ENCODE results near the gene MED12L.

DNA sequence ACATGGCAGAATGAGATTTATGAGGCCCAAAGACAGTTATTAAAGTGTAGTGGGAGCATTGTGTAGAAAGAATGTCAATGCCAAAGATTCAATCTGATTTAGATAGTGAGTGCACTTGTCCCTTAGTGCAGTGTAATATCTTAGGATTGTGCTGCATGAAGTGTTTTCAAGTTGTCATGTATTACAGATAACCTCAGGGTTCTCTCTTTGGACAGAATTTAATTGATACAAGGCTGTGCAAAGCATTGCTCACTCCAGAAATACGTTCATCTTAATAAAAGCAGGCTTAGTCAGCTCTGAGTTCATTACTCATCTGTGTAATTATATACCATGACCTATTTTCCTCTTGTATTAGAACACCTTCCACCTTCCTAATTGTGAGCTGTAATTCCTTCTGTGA, 133.6 kb downstream of the MED12L start:
- TF ChIP-seq CTCF (IDR thresholded peaks at IDR 0.05; ENCODE audit: low read length) (no peak), EZH2 (IDR thresholded peaks at IDR 0.05; ENCODE audit: borderline replicate concordance, low read length) (no peak)
